ENCODE measurements around the gene RAB11FIP5.

RAB11FIP5 gene

DNA sequence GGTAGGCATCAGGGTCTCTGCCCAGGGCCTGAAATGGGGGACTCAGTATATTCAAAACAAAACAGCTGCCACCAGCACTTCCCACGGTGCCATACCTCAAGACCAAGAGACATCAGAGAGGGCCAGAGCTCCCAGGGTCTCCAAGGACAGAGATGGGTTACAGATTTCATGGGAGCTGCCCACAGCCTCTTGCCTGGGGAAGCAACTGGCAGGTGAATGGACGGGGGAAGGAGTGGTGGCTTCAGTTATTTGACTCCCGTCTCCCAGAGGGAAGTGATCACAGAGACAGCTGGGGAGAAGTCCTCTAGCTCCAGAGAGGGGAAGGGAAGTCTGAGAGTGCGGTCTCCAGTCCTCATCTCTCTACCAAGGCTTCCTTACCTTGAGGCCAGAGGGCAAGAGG lies 25.4 kb downstream of the RAB11FIP5 start:
- DNase-seq, result no peak

DNA sequence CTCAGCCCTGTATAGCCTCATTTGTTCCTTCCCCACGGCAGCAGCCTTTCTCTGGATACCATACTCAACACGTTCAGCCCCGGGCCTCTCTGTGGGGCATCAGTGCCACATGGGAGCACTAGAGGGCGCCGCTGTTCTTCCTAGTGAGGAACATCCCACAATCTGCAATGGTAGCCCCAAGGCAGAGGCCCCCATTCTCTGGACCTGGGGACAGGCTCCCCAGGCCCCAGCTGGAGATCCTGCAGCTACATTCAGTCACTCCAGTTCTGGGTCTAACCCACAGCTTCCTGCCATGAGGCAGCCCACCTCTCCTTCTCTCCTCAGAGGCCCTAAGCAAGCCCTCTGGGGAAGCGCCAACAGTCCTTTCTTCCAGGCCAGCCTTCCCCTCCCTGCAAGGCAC lies 27.1 kb downstream of the RAB11FIP5 start:
- peak; percentile 82 to 86 for DNase-seq

DNA sequence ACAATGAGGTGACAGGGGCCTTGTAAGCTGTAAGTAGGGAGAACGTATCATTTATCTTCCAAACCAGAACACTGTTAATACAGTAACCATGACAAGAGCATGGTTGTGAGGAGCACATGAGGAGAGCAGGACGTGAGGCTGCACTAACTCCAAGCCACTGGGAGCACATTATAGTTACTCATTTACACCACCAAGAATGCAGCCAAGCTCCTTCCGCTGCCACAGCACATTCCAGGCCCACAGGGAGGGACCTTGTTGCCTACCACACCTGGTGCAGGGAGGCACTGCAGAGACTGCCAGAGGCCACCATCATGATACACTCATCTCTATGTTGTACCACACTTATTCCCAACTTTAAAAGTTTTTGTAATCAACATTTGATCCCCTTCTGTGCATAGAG lies 27.8 kb downstream of the RAB11FIP5 start:
- no peak for DNase-seq

DNA sequence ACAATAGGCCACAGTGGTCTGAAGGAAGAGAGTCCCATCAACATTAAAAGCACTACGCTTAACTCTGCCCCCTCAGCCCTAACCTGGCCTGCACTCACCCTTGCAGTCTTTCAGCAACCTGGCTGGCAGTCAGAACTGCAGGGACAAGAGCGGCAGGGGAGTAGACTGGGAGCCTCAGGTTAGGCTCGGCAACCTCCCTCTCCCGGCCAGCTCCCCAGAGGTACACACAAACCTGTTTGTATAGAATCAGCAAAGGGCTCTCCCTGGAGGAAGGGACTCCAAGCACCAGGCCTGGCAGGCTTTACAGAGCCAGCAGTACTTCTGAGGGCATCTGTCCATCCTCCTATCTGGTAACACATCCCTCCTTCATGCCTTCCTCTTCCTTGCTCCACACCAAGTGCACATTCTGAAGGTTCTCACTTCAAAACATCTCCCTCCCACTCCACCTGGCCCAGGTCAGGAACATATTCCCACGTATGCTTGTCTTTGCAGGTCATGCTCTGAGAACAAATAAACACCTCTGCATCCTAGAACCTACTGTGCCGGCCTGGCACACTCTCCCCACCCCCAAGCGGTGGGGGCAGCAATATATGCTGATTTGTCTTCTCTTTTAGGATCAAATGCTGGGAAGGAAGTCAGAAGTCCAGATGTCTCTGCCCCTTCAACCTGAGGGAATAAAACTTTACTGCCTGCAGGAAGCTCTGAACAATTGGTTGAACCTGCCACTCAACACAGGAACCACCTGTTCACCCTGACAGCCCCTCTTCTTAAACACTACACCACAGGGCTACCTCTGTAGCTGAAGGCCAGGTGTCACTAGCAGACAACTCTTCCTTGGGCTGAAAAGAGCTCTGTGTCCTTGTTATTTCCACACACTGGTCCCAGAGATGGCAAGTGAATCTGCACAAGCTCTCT lies 28.6 kb downstream of the RAB11FIP5 start:
- no peak for DNase-seq

DNA sequence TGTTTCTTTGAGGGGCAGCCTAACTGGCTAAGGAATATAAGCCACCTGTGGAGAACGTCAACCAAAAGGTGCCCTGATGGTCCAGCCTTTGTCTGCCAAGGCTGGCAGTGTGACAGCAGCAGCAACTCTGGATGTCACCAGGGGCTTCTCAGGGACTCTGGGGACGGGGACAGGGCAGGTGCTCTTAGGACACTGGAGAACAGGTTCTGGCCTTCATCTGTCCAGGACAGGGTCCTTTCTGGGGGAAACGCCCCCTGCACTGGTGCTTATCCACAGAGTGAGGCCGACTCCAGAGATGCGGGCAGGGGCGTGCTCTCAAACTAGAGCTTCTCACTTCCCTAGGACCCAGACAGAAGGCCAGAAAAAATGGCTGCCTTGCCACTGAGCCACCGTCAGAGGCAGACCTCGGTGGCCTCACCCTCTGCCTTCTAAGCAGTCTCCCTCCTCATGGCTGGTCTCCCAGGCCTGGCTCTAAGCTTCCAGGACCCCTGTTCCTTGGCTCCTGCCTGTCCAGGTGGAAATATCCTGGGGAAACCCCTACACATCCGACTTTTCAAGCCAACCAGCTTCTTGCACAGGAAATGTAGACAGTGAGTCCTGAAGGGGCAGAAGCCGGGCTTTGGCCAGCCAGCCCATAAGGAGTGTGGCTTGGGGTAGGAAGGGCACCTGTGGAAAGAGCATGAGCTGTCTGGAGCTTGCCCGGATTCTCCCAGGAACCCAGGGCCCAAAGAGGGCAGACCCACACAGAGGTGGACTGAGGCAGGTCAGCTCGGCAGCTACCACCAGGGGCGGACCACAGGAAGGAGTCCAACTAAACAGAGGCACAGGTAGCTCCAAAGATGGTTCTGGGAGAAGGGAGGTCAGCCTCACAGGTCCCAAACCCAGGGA lies 30.0 kb downstream of the RAB11FIP5 start:
- DNase-seq, result no peak

DNA sequence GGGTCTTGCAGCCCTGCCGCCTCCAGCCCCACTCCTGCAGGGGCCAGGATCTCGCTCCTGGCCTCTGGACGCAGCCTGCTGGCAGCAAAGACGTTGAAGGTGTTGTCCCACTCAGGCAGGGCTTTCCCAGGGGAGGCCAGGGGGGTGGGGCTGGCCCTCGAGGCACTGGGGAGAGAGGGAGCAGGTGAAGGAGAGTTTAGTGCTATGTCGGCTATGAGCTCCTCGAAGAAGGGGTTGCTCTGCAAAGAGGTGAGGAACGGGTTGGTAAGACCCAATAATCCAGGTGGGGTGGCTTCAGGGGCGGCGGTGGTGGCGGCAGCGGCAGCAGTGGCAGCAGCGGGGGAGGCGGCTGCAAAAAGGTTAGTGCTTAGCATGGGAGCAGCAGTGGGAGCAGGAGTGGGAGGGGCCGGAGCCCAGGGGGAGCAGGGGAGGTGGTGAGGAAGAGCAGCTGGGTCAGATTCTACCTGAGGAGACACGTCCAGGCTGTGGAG lies 31.5 kb downstream of the RAB11FIP5 start:
- no peak for DNase-seq

DNA sequence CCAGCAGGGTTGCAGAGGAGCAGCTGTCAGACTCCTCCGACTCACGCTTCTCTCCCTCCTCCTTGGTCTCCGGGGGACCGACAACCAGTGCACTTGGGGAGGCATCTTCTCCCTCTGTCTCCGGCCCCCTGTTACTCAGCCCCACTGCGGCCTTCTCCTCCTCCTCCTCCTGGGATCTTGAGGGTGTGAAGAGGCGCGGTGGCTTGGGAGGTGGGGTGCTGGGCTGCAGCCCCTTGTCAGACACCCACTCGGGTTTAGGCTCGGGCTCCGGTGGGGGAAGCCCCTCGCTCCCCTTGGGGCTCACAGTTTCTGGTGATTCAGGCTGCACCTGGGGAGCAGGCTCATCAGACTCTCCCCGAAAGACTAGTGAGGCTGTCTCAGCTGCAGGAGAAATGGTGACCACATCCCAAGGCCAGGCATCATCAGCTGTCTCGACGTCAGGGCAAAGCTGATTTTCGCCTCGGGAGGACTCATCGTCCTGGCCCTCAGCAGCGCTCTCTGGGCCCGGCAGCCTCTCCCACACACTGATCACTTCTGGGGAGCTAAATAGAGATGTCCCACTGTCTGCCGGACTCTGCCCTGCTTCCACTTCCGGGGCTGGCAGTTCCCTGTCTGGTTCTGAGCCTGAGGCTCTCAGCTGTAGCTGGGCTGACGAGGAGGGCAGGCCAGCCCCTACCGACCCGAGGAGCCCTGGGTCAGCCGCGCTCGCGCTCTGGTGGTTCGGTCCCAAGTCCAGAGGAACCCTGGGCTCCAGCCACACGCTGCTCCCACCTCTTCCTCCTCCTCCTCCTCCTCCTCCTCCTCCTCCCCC lies 32.2 kb downstream of the RAB11FIP5 start:
- no peak for DNase-seq

DNA sequence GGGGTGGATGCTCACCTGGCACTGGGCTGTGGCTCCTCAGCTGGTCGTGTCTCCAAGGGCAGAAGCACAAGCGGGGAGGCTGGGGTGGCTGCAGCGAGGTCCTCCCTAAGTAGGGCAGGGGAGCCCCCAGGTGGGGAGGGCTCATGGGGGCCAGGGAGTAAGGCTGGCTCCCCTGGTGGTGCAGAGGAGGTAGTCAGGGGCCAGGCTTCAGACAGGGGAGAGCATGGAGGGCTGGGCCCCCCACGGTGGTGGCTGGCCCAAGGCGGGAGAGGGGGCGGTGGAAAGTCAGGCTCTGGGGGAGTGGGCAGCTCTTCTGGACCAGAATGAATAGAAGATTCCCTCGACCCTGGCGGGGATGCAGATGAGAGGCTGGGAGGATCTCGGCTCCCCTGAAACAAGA lies 33.1 kb downstream of the RAB11FIP5 start:
- DNase-seq, result no peak

DNA sequence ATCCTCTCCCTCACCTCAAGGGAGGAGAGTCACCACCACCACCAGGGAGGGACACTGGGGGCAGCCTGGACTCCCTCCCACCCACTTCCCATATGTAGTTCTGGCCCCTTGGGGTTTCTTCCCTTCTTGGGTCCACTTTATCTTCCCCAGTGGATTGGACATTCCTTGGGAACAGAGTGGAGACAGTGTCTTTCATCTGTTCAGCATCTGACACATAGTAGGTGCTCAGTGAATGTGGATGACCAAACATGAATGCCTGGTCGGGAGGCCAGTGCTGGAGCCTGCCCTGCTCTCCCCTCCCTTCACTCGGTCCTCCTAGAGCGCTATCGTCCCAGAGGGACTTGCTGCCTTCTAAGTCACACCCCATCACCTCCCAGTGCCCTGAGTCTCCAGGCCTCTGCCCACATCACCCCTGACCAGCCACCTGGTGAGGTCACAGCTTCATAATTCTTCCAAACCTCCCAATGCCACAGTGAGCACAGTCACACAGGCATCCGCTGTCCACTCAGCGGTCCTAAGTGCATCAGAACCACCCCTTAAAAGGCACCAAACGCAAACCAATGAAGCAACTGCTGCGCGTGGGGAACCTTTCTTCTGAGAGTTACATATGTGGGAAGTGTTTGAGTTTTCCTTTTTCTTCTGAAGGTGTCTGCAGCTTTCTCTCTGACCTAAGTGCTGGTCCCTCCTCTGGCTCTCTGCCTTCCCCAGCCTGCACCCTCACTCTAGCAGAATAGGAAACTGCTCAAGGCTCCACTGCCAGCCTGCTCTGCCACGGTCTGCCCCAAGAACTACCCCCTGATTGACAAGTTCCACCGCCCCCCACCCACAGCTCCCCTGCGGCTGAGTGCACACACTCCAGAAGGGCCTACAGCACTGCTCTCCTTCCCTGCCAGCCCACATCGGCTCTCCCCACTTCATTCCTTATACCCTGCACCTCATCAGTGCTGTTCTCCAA lies 34.0 kb downstream of the RAB11FIP5 start:
- no peak for DNase-seq

DNA sequence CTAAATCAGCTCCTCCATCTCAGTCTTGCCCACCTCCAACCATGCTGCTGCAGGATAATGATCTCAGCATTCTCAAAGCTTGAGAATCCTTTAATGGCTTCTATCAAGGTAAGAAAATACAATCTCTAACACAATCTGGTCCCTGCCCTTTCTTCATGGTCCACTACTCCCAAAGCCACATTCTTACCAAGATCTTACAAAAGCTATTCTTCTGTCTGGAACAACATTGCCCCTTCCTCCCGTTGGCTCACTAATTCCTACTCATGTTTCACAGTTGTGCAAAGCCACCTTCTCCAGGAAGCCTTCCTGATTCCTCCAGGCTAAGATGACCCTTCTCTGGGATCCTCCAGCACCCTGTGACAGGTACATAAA lies 35.3 kb downstream of the RAB11FIP5 start:
- no peak for DNase-seq

DNA sequence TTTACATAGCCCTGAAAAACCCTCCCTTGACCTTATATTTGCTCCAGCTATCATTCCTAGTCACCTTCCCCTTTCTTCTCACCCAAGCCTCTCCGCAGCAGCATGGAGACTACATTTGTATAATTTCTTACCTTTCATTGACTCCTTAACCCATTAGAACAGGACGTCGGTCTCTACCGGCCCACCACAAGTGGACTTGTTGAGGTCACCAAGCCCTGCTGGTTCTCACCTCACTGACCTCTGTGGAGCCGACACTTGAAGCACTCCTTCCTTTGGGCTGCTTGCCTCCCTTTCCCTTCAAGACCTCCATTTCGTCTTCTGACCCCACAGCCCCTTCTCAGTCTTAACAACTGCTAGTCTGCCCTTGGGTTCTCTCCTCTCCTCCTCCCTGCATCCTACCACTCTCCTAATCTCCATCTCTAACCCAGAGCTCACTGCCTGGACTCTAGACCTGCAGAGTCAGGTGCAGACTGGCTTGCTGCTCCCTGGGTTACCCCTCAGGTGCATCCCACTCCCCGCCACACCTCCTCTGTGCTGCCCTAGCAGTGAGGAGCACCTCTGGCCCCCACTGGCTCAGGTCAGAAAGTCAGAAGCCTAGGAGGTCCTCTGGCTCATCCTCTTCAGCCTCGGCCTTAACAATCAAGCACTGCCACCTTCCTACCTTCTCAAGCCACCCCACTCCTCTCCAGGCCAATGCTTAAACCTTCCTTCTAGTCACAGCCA lies 35.9 kb downstream of the RAB11FIP5 start:
- DNase-seq, result no peak

DNA sequence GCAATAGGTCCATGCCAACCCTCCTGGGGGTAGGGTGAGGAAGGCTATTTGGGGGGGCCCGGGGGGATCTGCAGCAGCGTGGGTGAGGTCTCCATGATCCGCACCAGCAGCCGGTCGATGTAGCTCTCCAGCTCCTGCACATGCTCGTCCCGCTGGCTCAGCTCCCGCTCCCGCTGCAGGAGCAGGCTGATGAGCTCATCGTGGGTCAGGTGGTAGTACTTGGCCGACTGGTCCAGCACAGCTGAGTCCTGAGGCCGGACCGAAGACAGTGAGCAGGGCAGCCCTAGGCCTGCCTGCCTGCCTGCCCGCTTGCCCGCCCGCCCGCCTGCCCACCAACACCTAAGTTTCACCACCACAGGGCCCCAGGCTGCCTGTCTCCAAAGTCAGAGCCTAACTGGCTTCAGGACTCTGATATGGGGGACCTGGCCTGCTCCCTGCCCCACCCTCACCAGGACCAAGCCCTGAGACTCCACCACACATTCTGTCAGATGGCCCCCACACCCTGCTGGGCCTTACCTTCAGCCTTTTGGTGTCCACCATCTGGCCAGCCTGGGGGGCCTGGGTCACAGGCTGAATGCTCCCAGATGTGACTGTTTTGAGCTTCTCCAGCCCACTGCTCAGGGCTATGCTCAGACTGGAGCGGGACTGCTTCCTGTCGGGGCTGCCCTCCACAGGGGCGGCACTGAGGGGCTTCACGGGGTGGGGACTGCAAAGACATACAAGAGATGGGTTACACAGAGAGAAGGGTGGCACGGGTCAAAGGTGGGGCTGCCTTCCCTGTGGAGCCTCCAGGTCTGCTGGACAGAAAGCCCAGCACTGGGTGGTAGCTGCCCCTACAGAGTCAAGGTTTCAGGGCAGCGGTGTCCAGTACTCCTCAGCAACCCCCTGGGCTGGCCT lies 37.0 kb downstream of the RAB11FIP5 start:
- DNase-seq, result no peak

DNA sequence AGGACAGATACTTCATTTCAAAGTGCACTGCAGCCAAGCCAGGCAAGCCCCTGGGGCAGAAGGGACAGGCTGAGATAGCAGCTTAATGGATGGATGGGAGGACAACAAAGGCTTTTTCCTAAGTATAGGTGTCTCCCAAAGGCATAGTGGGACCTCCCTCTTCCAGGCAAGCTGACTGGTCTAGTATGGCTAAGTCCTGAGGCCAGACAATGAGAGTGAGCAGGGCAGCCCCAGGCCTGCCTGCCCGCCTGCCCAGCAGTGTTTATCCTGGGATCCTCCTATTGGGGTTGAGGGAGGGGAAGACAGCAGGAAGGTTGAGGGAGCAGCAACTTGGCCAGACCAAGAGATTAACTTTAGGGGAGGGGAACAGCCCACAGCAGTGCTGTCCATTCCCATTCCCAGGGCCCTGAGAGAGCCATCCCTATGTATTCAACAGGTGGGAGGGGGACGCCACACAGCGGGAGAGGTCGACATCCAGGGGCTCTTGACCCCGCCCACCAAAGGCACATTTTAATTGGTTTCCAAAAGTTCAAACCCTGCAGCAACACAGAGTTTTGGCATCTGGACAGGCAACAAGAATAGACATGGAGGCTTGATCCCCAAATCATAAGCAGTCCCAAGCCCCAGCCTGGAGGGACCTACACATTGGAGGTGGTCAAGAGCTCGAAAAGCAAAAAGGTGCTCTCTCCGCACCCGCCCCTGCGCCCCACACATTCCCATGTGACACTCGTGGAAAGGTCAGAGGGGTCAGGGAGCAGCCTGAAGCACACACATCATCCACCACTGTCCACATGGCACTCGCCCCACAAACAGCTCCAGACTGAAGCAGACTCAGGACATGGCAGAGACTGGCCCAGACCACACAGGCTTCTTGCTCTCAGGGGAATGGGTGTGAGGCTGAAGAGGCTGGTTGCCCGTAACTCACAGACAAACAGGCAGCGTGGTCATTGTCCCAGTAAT lies 38.4 kb downstream of the RAB11FIP5 start:
- DNase-seq, result no peak

DNA sequence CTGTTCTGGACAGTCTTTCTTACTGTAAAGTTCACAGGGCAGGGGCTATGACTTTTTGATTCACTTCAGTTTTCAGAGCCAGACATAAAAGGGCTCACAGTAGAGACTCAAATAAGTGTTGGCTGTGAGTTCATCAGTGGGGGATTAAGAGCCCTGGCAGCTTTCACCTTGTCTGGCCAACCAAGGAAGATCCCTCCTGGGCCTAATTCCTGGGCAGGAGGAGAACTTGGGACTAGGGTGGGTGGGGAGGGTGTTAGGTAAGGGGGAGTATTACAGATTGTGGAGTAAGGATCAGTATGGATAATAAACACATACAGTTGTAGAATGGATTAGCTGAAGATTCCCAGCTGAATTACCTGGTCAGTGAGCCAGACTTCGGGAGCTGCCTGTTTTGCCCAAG lies 40.3 kb downstream of the RAB11FIP5 start:
- no peak for DNase-seq

DNA sequence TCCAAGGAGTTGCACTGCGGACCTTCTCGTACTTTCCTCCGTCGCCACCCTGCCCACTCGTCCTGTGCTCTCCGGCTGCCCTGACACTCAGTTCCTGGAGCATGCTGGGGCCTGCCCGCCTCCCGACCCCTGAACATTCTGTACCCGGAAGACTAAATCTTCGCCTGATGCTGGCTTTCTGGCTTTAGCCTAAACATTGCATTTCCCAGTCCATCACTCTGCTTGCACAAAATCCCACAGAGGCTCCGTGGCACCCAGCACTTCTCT lies 40.7 kb downstream of the RAB11FIP5 start:
- peak; percentile 7 to 14 for DNase-seq

DNA sequence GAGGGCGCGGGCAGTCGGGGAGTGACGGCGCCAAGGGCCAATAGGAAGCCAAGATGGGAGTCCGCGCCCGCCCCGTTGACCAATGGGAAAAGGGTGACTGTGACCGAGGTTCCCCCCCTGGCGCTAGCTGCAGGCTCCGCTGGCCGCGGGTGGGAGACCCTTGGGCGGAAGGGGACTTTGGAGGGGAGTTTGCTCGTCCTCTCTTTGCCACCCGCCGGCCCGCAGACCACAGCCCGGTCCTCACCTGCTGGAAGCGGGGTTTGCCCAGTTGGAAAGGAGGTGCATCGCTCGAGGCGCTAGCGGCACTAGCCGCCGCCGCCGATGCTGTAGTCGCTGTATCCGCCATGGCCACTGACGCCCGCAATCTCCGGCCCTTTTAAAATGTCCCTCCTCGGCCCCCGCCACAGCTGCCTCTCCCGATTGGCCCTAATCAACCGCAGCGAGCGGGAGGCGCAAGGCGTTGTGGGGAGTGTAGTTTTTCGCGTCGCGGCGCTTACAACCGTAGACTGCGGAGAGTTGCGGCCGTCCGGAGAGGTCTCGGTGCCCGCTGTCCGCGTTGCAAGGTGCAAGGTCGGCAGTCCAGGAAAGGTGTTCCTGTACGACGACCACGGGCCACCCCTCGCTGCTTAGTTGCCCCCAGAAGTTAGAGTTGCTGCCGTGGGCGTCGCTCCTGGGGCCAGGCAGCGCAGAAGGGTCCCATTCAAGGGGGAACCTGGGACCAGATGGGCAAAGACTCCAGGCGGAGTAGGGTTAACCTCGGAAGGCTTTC lies 41.2 kb downstream of the RAB11FIP5 start, which contains the start of gene SFXN5:
Gene SFXN5 (minus strand): TSS at position 353 of the 769 bp plus-strand sequence. CDS start 7 bp downstream, at position 346.
- DNase-seq, result peak; percentile 96 to 98

DNA sequence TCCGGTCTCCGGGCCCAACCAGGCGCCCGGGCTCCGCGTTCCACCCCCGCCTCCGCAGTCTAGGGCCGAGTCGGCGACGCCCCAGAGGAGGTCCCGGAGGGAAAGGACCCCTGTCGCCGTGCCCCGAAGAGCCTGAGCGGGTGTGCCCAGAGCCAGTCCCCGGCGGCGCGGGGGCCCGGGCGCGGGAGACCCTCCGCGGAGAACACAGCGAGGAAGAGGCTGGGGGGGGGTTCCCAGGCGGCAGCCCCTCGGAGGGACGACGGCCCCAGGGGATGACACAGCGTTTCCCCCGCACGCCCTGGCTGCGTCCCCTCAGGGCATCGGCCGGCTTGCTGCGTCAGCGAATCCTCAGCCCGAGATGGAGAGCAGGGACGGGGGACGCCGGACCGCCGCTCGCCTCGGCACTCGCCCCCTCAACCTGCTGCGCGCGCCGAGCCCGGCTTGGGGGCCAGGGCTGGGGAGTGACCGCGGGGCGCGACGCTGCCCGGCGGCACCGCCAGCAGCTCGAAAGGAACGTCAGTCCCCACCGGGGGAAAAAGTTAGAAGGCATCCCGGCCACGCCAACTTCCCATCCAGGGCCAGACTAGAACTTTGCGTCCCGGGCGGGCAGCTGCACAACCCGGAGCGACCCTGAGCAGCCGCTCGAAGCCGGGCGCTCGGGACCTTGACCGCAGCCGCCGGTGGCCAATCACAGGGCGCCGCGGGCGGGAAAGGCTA lies 41.9 kb downstream of the RAB11FIP5 start:
- DNase-seq, result peak; percentile 28 to 42
